Measurements from ENCODE around the gene ITIH3. TPM values are rescaled to one million over a fixed set of nuclear protein-coding genes. Genes with fewer than 3 reads are reported as not detected.

ITIH3 gene
- total and polyA plus RNA-seq, 10 of the 15 experiments (the other 5 are each of a cell fraction or from before 2014, with no cell fraction given) = 0.07 to 0.17 (median 0.15) TPM; not detected in 7

DNA sequence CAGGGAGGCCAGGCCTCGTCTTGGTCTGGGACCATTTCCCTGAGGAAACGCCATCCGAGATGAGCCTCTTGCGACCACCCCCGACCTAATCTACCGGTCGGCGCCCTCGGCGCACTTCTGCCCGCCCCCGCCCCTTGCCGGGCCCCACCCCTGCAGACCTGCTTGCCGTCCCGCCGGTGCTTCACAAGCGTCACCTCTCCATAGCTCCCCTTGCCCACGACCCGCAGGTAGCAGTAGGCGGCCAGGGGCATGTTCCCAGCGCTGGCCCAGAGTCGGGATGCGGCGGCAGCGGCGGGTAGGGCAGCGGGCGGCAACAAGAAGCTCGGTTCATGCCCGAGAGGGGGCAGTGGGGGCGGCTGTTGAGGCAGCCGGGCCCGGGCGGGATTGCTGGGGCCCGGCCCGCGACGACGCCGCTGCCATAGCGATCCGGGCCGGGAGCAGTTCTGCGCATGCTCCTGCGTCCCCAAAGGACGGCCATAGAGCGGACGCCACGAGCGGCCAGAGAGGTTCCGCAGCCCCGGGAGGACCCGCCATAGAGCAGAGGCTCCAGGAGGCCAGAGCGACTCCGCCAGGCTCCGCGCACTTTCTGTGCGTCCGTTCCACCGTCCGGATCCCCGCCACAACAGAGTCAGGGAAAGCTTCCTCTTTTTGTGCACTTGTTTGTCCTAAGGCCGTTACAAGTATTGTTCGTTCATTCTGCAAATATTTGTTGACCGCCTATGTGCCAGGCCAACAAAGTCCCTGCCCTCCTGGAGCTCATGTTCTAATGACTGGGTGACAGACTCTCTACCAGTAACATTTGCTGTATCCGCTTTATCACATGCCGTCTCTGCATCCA is 23.9 kb upstream of the ITIH3 start, which contains the start of gene NEK4:
Gene NEK4 (minus strand): TSS at position 445 of the 838 bp plus-strand sequence. CDS start 194 bp downstream, at position 251.
- 1% methylated on average over 57 of the region's 67 CpGs for WGBS (ENCODE audit: insufficient coverage, insufficient replicate concordance, low lambda C conversion rate, missing lambda C conversion rate)
- intact Hi-C loops (cut with micrococcal nuclease; ENCODE audit: unreplicated experiment) = loop anchor here (2.0 kb wide), 1 partner anchor 64 kb away; the partner anchor contains the start of gene SPCS1
- no peaks in the 10 kb centered on the region for H3K27me3 ChIP-seq (replicated peaks in 1 of 2; ENCODE audit: control insufficient read depth in 2 of 2, insufficient read depth in 2 of 2, low read length in 1 of 2)
- H3K36me3 ChIP-seq (ENCODE audit: control insufficient read depth in 2 of 2, insufficient read depth in 2 of 2, low read length in 1 of 2) = no peaks in the 10 kb centered on the region
- peaks cover 4% of the 10 kb centered on the region for H3K4me1 ChIP-seq (ENCODE audit: control insufficient read depth, insufficient read depth, low read length)
- H4K20me1 ChIP-seq (ENCODE audit: control insufficient read depth, insufficient read depth) = no peaks in the 10 kb centered on the region
- peak within 1 kb of the TSS; percentile 86 for H2AFZ ChIP-seq (ENCODE audit: control insufficient read depth, low read depth, low read length)
- CTCF ChIA-PET = interaction anchor here (0.5 to 1.0 kb wide), 2 partner anchors 12 to 359 kb away, joined by 3 read pairs; no protein-coding TSS in a partner anchor
- H3K79me2 ChIP-seq (ENCODE audit: control insufficient read depth, insufficient read depth, low read length) = peaks cover 9% of the 10 kb centered on the region
- RAD21 ChIA-PET (ENCODE audit: unreplicated experiment) = interaction anchor here (1.3 to 1.9 kb wide), 3 partner anchors 9 to 303 kb away, joined by 3 to 8 read pairs (median 4); partner anchors contain the start of genes GLT8D1 and SPCS1
- SMC1A ChIA-PET (ENCODE audit: uncharacterized antibody, unreplicated experiment) = interaction anchor here (0.9 kb wide), 2 partner anchors 9 to 28 kb away, joined by 3 read pairs; no protein-coding TSS in a partner anchor
- FAIRE-seq = peak; percentile 98
- peak within 1 kb of the TSS; percentile 73 for H3K4me3 ChIP-seq
- no peaks in the 10 kb centered on the region for H3K9me3 ChIP-seq (replicated peaks; ENCODE audit: control insufficient read depth, insufficient read depth, low read length)
- H3K4me2 ChIP-seq (ENCODE audit: control insufficient read depth, insufficient read depth) = peak within 1 kb of the TSS; percentile 93
- POLR2A ChIA-PET = interaction anchor here (0.6 to 1.5 kb wide), 8 partner anchors 9 to 239 kb away, joined by 3 to 15 read pairs (median 3); no protein-coding TSS in a partner anchor
- ATAC-seq = peak; percentile 99
- BruUV-seq (replicated peaks) = no TSS peak
- in situ Hi-C loops (cut with MboI) = no loop called here
- peak within 1 kb of the TSS; percentile 83 for H3K27ac ChIP-seq (ENCODE audit: control insufficient read depth, insufficient read depth)
- DNase-seq (ENCODE audit: low read depth, low spot score) = peak; percentile 73
- H3K9ac ChIP-seq (ENCODE audit: control insufficient read depth, insufficient read depth, low read length) = peak within 1 kb of the TSS; percentile 78
- no peak for TF ChIP-seq ZNF217 (IDR thresholded peaks at IDR 0.05)
- no peak for TF ChIP-seq NFYB (IDR thresholded peaks at IDR 0.05; ENCODE audit: insufficient read depth, low read depth, low read length)
- TF ChIP-seq, protein P1, sequence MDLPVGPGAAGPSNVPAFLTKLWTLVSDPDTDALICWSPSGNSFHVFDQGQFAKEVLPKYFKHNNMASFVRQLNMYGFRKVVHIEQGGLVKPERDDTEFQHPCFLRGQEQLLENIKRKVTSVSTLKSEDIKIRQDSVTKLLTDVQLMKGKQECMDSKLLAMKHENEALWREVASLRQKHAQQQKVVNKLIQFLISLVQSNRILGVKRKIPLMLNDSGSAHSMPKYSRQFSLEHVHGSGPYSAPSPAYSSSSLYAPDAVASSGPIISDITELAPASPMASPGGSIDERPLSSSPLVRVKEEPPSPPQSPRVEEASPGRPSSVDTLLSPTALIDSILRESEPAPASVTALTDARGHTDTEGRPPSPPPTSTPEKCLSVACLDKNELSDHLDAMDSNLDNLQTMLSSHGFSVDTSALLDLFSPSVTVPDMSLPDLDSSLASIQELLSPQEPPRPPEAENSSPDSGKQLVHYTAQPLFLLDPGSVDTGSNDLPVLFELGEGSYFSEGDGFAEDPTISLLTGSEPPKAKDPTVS (IDR thresholded peaks at IDR 0.05; ENCODE audit: low read depth, low read length) = no peak
- TF ChIP-seq SUZ12 (IDR thresholded peaks at IDR 0.05; ENCODE audit: unreplicated experiment) = no peak
- no peak for TF ChIP-seq ZBTB4 (CRISPR knock-in tag; IDR thresholded peaks at IDR 0.05)
- TF ChIP-seq, protein P2, sequence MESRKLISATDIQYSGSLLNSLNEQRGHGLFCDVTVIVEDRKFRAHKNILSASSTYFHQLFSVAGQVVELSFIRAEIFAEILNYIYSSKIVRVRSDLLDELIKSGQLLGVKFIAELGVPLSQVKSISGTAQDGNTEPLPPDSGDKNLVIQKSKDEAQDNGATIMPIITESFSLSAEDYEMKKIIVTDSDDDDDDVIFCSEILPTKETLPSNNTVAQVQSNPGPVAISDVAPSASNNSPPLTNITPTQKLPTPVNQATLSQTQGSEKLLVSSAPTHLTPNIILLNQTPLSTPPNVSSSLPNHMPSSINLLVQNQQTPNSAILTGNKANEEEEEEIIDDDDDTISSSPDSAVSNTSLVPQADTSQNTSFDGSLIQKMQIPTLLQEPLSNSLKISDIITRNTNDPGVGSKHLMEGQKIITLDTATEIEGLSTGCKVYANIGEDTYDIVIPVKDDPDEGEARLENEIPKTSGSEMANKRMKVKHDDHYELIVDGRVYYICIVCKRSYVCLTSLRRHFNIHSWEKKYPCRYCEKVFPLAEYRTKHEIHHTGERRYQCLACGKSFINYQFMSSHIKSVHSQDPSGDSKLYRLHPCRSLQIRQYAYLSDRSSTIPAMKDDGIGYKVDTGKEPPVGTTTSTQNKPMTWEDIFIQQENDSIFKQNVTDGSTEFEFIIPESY (IDR thresholded peaks at IDR 0.05) = no peak
- TF ChIP-seq BRCA1 (IDR thresholded peaks at IDR 0.05; ENCODE audit: low read depth, low read length) = no peak
- no peak for TF ChIP-seq RAD21 (IDR thresholded peaks at IDR 0.05; ENCODE audit: insufficient read depth, low read depth, low read length)
- TF ChIP-seq CREB1 (IDR thresholded peaks at IDR 0.05; ENCODE audit: low read depth) = peak; percentile 91
- TF ChIP-seq POLR2AphosphoS2 (IDR thresholded peaks at IDR 0.05; ENCODE audit: low read depth, low read length) = peak; percentile 84; the same call in 1 of the 2 replicates
- TF ChIP-seq, protein P3, sequence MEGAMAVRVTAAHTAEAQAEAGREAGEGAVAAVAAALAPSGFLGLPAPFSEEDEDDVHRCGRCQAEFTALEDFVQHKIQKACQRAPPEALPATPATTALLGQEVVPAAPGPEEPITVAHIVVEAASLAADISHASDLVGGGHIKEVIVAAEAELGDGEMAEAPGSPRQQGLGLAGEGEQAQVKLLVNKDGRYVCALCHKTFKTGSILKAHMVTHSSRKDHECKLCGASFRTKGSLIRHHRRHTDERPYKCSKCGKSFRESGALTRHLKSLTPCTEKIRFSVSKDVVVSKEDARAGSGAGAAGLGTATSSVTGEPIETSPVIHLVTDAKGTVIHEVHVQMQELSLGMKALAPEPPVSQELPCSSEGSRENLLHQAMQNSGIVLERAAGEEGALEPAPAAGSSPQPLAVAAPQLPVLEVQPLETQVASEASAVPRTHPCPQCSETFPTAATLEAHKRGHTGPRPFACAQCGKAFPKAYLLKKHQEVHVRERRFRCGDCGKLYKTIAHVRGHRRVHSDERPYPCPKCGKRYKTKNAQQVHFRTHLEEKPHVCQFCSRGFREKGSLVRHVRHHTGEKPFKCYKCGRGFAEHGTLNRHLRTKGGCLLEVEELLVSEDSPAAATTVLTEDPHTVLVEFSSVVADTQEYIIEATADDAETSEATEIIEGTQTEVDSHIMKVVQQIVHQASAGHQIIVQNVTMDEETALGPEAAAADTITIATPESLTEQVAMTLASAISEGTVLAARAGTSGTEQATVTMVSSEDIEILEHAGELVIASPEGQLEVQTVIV (IDR thresholded peaks at IDR 0.05; ENCODE audit: borderline replicate concordance, partially characterized antibody) = no peak
- TF ChIP-seq MXI1 (IDR thresholded peaks at IDR 0.05; ENCODE audit: low read depth, low read length) = no peak
